ENCODE measurements around the gene GSTM4.
A peak's percentile ranks its signal among the peaks of the same experiment; 100 is the strongest.

GSTM4 gene

DNA sequence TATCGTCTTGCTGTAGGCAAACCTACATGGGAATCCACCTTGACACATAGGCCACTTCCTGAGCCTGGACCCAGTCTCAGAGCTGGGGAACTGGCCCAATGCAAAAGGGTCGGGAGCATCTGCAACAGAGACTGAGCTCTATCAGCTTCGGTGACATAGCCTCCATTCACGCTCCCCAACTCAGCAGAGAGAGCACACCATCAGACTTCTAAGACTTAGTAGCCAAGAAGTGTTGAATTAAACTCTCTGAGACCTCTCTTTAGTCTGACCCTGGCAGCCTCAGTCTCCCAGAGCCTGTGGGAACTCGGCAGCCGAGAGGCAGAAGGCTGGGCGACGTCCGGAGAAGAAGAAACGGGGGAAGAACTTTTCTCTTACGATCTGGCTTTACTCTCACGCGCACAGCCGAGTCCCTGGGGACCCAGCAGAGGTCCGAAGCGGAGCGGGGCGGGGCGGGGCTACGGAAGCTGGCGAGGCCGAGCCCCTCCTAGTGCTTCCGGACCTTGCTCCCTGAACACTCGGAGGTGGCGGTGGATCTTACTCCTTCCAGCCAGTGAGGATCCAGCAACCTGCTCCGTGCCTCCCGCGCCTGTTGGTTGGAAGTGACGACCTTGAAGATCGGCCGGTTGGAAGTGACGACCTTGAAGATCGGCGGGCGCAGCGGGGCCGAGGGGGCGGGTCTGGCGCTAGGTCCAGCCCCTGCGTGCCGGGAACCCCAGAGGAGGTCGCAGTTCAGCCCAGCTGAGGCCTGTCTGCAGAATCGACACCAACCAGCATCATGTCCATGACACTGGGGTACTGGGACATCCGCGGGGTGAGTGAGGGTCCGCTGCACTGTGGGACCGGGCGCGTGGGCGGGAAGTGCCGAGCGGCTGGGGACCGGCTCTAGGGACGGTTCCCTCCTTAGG lies at the start of gene GSTM4:
Gene GSTM4 (plus strand): TSS at position 485 of the 905 bp plus-strand sequence. CDS start 291 bp downstream, at position 776.
- DNase-seq, result peak; percentile 42

DNA sequence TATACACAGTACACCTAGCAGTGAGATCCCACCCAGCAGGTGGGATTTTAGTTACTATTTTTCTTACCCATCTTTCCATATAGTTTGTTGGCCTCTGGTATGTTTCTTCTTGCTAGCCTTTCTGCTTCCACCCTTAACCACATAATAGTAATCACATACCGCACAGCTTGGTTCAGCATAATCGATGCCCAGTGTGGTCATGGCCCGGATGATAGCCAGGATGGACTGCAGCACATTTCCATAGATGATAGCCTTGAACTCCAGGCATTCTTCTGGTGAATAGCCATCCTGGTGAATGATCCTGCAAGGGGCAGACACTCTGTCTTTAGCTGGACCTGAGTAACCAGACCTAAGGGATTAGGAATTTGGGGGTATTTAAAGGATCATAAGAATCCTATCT lies 46.0 kb upstream of the GSTM4 start:
- DNase-seq, result no peak

DNA sequence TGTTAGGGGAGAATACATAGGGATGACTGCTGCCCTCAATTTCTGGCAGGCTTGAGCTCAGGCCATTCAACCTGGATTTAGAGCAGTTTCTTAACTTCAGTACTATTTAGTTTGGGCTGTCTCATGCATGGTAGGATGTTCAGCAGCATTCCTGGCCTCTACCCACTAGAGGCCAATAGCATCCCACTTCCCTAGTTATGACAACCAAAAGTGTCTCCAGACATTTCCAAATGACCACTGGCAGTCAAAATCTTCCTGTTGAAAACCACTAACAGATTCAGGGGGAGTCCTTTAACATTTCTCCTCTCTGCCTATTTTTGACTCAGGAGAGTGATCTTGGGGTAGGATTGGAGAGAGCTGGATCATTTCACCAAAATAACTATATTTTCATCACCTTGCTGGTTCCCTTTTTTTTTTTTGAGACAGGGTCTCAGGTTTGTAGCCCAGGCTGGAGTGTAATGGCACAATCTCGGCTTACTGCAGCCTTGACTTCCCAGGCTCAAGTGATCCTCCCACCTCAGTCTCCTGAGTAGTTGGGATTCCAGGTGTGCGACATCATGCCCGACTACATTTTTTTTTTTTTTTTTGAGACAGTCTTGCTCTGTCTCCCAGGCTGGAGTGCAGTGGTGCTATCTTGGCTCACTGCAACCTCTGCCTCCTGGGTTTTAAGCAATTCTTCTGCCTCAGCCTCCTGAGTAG lies 45.1 kb upstream of the GSTM4 start:
- DNase-seq, result no peak

DNA sequence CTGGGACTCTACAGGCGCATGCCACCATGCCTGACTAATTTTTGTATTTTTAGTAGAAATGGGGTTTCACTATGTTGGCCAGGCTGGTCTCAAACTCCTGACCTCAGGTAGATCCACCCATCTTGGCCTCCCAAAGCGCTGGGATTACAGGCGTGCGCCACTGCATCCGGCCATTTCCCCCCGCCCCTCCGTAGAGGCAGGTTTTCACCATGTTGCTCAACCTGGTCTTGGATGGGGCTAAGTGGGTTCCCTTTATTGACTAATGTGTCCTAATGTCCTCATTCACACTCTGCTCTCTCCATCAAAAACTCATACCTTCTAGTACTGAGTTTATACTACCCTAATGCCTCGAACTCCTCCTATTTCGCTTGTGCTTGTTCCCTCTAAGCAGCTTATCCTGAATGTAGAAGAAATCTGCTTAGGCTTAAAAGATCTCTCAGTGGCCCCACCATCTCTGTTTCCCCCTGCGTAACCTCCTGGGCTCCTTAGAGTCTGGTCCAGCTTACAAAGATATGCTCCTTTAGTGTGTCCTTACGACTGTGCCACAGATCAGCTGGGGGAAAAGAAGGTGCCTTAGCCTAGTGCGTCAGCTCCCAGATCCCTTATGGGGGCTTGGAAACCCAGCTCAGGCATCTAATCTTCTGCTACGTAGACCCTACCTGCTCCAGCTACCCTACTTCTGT lies 44.5 kb upstream of the GSTM4 start:
- DNase-seq, result no peak

DNA sequence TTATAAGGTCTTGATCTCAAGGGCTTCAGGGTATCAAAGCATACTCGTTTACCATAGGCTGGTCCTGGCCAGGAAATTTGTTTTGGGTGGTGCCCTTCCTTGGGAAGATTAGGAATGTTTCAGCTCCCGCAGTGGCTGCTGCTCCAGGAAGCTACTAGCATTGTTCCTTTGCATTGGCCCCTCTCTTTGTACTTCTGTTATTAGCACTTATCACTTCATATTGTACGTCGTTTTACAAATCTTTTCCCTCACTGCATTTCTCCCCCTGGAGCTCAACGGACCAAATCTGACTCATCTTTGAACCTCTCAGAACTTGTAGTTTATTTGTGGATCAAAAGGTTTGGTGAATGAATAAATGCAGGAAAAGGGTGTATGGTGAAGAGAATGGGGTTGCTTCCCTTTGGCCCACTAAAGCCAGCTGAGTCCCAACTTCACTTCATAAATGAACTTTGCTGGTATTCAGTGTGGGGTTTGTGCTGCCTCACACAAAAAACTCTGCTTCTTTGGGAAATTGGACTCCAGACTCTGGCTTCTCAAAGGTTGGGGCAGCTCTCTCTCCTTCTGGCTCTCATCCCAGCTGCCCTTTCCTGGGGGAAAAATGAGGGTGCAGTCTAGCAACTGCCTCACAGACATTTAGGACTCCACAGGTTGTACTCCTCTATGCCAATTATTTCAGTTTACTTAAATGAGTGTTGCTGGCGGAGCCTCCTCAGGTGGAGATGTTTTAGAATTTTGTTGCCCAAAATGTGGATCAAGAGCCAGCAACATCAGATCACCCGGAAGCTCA lies 42.3 kb upstream of the GSTM4 start:
- DNase-seq, result no peak

DNA sequence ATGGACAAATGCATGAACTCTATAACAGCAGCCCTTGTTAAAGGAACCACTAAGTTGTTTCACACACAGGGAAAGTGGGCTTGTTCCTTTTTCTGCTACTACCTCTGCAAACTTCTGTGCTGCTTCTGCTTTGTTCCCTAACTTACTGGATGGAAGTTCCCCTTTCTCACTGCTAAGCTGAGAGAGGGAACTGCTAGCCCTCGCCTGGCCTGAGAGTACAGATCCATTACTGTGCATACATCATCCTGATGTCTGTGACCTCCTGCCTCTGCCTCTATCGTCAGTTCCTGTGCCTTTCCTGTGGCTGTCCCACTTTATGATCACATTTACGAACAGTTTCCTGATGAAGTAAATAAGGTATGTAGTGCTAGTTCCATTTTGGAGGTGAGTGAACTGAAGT lies 40.0 kb upstream of the GSTM4 start:
- DNase-seq, result no peak

DNA sequence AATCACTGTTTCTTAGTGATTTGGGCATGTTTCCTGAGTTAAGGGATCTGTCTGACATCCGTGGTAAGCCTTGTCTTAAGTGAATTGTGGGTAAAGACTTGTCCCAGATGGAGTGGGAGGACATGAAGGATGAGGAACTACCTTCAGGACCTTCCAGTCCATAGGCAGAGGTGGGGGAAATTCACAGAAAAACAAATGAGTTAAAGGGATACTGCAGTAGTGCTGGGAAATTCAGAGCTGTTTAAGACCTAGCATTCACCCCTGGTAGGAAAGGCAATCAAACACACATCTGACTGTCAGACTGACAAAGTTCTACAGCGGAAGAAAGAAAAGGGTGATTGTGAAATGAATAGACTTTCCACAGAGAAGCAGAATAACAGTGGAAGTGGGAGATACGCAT lies 39.5 kb upstream of the GSTM4 start:
- DNase-seq, result no peak

DNA sequence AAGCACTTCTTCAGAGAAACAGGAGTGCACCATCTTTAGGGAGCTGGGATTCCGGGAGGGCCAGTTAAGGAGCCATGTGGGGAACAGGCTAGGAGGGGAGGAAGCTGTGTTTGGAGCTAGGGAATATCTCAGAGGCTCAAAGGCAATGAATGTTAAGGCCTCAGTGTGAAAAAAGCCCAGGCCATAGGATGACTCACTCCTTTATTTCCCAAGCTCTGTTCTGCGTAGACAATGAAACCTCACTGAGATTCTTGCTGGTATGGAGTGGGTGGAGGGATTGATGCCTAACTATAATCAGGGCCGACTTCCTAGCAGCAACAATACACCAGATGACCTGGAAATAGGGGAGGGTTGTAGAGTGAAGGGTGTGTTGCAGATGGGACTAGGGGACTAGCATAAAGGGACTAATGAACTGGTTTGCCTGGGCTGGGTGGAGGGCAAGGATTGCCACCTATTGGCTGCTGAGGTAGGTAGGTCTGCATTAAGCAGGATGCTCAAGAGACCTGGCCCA lies 38.6 kb upstream of the GSTM4 start:
- no peak for DNase-seq

DNA sequence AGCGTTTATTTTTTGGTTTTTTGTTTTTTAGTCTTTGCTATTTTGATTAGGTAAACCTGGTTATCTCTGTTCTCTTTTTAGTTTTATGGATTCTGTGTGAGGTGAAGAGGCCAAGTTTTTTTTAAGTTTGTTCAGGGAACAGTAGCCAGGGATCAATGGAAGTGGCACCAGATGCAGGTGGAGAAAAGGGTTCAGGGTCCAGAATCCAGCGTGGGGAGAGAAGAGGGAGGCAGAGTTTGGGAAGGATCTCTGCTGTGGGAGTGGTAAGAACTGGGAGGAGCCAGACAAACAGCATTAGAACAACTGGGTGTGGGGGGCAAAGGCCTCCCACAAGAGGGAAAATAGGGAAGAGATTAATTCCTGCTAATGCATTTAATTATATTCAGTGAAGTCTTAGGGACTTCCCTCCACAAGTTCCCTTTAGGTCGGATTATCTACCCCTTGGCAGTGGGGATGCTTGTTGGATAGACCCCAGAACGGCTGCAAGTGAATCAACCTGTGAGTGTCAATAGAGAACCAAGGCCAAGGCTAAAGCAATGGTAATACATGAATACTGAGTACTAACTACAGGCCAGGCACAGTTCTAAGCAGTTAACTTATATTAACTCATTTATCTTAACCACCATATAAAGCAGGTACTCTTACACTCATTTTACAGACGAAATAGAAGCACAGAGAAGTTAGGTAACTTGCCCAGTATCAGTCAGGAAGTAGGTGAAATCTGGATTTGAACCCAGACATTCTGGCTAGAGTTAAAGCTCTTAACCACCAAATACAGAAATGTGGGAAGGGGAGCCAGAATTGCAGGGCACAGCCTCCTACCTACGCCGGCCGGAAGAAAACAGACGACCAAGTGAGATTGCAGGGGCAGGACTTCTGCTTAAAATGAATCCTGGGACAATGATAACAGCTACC lies 37.0 kb upstream of the GSTM4 start:
- DNase-seq, result no peak

DNA sequence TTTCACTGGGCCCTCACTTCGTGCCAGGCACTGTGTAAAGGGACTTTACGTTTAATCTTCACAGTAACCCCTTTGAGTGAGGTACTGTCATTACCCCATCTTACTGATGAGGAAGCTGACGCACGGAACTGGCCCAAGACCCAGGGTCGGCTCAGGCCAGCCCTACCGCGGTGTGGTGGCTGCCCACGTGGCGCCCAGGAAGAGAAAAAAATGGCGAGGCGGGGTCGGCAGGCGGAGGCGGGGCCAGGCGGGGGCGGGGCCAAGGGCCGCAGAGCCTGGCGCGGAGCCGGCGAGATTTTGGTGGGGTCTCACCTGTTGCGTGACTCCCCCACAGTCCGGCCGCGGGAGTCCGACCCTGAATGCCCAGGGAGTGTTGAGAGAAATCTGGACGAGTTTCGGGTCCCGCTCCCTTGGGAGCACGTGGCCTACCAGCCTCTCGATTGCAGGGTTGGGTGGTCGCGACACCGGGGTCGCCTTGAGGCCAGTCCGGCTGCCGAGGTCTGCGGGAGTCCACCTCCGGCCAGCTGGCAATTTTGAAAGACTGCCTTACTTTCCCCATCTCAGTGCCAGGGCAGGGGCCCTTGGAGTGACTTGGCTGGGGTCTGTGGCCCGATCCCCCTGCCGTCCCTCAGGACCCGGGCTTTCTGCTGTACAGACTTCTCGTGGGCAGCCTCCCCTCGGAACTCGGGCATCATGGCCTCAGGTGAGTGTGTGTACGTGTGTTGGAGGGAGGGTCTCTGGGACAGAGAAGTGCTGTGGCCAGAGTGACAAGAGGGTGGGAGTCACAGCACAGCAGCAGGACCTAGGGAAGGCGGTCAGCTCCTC lies 36.1 kb upstream of the GSTM4 start, which contains the start of the genes AMPD2 and GNAT2:
Gene AMPD2 (plus strand): TSS at position 262 of the 825 bp plus-strand sequence. CDS start 1,339 bp downstream, outside the sequence.
Gene GNAT2 (minus strand): TSS at position 41 of the 825 bp plus-strand sequence. CDS start 6,746 bp downstream, outside the sequence.
- peak; percentile 48 for DNase-seq

DNA sequence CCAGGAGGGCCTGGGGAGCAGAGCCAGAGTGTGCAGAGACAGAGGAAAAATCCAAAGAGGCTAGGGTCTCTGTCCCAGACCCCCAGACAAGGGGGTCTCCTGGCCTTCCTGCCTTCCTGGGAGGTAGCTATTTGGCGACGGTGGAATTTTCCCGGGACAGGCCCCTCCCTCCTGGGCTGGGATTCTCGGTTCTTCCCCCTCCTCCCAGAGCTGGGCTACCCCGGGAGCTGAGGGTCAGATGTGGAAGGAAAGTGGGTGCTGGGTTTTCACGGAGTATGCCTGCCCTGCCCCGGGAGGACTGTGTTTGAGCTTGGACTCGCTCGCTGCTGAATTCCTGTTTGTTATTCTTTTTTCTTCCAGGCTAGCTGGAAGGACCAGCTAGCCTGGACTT lies 35.5 kb upstream of the GSTM4 start:
- no peak for DNase-seq

DNA sequence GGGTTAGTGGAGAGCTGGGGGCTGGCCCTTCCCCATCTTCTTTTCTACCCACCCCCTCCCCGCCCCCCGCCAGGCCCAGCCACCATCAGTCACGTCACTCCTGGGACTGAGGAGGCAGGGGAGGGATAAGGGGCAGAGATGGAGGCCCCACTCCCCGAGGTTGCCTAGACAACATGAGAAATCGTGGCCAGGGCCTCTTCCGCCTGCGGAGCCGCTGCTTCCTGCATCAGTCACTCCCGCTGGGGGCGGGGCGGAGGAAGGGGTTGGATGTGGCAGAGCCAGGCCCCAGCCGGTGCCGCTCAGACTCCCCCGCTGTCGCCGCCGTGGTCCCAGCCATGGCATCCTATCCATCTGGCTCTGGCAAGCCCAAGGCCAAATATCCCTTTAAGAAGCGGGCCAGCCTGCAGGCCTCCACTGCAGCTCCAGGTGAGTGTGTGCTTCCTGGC lies 35.0 kb upstream of the GSTM4 start:
- peak; percentile 91 for DNase-seq

DNA sequence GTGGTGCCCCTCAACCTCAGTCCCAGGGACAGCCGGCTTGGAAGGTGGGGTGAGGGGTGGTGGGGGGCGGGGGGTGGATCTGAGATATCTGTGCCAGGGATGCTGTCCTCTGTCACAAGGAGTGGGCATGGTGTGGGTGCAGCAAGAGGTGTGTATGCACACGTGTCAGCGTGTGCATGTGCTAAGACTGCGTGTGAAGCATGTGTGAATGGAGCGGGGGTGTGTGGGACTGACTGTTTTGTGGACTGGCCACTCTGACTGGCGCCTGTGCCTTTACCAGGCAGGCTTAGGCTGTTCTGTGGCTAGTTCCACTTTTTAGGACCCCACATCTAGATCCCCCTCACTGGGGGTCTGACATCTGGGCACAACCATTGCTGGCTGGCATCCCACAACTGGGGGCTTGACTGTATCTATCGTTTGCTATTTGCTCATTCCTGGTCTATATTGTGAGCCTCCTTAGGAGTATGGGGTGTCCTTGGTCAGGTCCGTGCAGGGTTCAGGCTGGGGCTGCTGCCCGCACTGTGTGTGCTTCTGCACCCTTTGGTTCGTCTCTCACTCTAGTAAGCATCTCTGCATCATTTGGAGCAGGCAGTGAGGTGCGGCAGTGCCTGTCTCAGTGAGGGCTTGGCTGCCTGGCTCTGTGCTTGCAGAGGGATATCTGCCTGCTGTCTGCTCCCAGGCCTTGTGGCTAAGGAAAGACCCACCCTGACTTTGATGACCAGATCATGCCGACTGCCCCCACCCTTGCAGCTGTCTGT lies 34.3 kb upstream of the GSTM4 start:
- DNase-seq, result no peak

DNA sequence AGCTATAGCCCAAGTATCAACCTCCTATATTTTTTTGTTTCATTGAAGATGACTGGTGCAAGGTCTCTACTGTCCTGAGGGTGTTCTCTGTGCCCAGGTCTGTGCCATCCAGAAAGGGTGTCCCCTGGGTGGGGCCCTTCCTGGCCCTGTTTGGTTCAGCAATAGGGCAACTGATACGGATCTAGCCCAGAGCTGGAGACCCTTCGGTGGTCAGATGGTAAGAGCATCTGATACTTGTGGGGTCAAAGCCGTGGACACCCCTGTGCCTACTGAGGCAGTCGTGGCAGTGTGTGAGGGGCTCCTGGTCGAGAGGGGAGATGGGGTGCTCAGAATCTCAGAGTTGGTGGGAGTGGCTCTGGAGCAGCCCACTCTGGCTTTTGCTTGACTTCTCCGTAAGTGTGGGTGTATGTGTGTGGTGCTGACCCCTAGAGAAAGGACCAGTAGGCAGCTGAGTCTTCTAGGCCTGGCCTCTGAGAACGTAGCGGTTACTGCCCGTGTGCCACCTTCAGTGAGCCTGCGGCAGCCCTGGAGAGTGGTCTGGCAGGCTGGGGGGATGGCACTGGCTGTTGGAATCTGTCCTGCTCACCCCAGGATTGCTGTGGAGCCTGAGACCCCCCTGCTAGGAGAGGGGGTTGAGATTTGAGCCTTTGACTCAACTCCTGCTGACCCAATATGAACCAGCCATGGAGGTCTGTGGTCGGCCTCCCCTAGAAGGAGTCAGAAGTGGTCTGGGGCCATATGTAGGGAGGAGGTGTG lies 33.6 kb upstream of the GSTM4 start:
- DNase-seq, result no peak

DNA sequence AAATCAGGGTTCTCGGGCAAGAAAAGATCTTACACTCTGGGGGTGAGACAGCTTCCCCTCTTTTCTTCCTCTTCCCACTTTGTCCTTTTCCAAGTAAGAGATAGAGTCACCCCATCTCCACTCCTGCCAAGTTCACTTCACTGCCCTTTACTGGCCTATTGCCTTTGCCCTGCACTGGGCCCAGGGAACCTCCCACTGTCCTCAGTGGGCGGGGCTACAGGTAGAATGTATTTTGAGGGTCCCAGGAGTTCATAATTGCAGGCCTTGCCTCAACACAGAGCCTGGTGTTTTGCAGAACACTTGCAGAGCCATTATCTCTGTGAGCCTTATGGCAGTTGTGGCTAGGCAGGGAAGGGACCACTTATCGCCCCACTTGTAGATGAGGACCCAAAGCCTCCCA lies 33.0 kb upstream of the GSTM4 start:
- DNase-seq, result no peak

DNA sequence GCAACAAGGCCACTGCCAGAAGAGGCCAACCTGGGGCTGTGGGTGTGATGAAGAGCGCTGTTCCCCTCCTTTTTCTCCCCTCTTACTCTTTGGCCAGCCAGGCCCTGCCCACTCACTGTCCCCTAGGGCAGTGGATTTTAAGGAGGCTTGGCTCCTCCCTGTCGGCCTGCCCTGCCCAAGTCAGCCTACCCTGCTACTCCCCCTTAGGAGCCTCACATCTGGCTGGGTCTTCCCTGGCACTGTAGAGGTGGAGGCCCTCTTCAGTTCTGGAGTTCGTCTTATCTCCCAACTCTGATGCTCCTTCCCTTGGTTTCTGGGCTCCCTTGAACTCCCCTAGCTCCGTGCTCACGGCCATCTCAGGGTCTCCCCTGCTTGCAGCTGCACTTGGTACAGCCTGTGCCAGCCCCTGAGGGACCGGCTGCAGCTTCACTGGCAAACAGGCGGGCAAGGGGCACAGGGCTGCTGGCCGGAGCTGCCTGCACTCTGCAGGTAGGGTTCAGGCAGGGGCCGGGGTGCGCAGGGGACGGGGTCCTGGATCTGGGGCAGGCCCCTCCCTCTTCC lies 32.2 kb upstream of the GSTM4 start:
- no peak for DNase-seq

DNA sequence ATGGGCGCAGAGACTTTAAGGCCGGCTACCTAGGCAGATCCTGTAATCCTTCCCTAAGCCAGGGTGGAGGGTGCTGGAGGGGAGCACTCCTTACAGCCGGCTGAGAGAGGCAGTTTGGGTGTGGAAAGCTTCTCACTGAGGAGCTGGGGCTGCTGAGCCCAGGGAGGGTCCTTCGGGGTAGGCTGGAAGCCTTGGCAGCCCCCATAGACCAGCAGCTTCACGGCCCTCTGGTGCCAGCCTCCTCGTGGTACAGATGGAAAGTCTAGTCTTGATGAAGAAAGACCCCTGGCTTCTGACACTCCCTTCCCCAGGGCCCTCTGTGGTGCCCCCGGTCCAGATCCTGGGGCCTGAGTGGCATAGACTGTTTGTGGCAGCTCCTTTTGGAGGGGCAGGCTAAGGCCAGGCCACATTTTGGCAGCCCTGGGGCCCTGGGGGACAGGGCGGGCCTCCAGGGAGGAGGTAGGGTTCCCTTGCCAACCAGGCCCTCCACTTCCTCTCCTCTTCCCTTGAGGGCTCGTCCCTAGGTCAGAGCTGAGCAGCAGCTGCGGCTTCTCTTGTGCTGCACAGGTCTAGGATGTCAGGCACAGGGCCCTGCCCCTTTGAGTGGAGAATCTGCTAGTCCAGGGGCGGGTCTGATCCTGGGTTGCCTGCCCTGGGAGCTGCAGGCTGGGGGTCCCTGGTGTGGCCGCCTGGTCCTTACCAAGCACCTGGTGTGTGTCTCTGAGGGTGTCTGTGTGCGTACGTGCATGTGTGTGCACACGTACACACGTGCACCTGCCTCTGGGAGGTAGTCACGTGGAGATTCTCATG lies 31.5 kb upstream of the GSTM4 start:
- no peak for DNase-seq
